CD4-positive, alpha-beta memory T cell (primary cell): ENCODE data around the gene NUDT2. TPM values are rescaled to one million over a fixed set of nuclear protein-coding genes. Genes with fewer than 3 reads are reported as not detected.

Experiments
- CTCF ChIA-PET: fragments of 350-600 bp; sonication (Branson Sonifier 250); formaldehyde crosslinking; loops from one replicate; lab custom pipeline; 2021; ENCODE audit warnings: inconsistent platforms; ENCODE audit not compliant: partially characterized antibody; lab: Charles Lee
- POLR2A ChIA-PET: fragments of 350-600 bp; sonication (Branson Sonifier 250); formaldehyde crosslinking; loops from one replicate; lab custom pipeline; 2021; ENCODE audit not compliant: partially characterized antibody; lab: Charles Lee
- DNase-seq, 5 donors: peaks; one replicate each; pipeline versions ENCODE4 v3.0.0 to v3.0.0-alpha.2; 2020 to 2022; ENCODE audit warnings: mixed read lengths in 1 of 5
- H3K27ac ChIP-seq: one replicate; pipeline ENCODE4 v1.7.0; 2013; ENCODE audit warnings: low read depth, low read length
- H3K27me3 ChIP-seq: 2 replicates; pipeline ENCODE4 v1.7.0; 2013; ENCODE audit warnings: mild to moderate bottlenecking, low read length, moderate library complexity; ENCODE audit not compliant: insufficient read depth
- H3K36me3 ChIP-seq: 2 replicates; pipeline ENCODE4 v1.7.0; 2013; ENCODE audit warnings: mild to moderate bottlenecking, low read length, moderate library complexity; ENCODE audit not compliant: insufficient read depth
- H3K4me1 ChIP-seq: 2 replicates; pipeline ENCODE4 v1.7.0; 2013; ENCODE audit warnings: mild to moderate bottlenecking, low read length, moderate library complexity; ENCODE audit not compliant: insufficient read depth
- H3K4me3 ChIP-seq, 2 donors: one replicate each; pipeline ENCODE4 v1.7.0; 2013; ENCODE audit warnings: low read length in 2 of 2, mild to moderate bottlenecking in 1 of 2
- H3K9me3 ChIP-seq, 2 donors: one replicate each; pipeline ENCODE4 v1.7.0; 2013; ENCODE audit warnings: low read length in 2 of 2, control low read depth in 1 of 2; ENCODE audit not compliant: control insufficient read depth in 1 of 2
- H3K27ac Mint-ChIP-seq, 7 donors: one replicate each; pipeline ENCODE4 v1.8.0; 2020 to 2021; ENCODE audit warnings: mixed read lengths in 7 of 7, mild to moderate bottlenecking in 6 of 7, inconsistent platforms in 3 of 7, moderate library complexity in 3 of 7
- H3K27me3 Mint-ChIP-seq, 2 donors: one replicate each; pipeline ENCODE4 v1.8.0; 2020 to 2021; ENCODE audit warnings: mixed read lengths in 2 of 2
- H3K36me3 Mint-ChIP-seq, 2 donors: one replicate each; pipeline ENCODE4 v1.8.0; 2020 to 2021; ENCODE audit warnings: mixed read lengths in 2 of 2, inconsistent platforms in 1 of 2, mild to moderate bottlenecking in 1 of 2
- H3K4me1 Mint-ChIP-seq, 4 donors: one replicate each; pipeline ENCODE4 v1.8.0; 2020 to 2021; ENCODE audit warnings: mixed read lengths in 4 of 4, mild to moderate bottlenecking in 1 of 4
- H3K4me3 Mint-ChIP-seq, 8 donors: one replicate each; pipeline ENCODE4 v1.8.0; 2020 to 2021; ENCODE audit warnings: mixed read lengths in 8 of 8, mild to moderate bottlenecking in 7 of 8, moderate library complexity in 6 of 8, inconsistent platforms in 3 of 8
- H3K9me3 Mint-ChIP-seq, 8 donors: one replicate each; pipeline ENCODE4 v1.8.0; 2020 to 2021; ENCODE audit warnings: mixed read lengths in 8 of 8, mild to moderate bottlenecking in 5 of 8, inconsistent platforms in 3 of 8, moderate library complexity in 1 of 8
- intact Hi-C: fragments of 100-400 bp; cut with micrococcal nuclease; formaldehyde crosslinking; loops from one replicate; pipeline ENCODE4 v1.15.1; 2023
- polyA plus RNA-seq, 2 donors: library from polyadenylated mRNA; unstranded; fragments of 300-500 nt; fragmentation: Illumina TruSeq; gene quantifications; one replicate each; pipeline ENCODE4 v1.2.3, GENCODE V29; 2021
- total RNA-seq, 2 experiments: library from RNA; stranded (reverse); gene quantifications; one replicate each; pipeline ENCODE4 v1.2.3, GENCODE V29; 2021

Gene NUDT2
- total and polyA plus RNA-seq, 4 experiments from 2014 or later = 21.0 to 29.3 (median 23.6) TPM

DNA sequence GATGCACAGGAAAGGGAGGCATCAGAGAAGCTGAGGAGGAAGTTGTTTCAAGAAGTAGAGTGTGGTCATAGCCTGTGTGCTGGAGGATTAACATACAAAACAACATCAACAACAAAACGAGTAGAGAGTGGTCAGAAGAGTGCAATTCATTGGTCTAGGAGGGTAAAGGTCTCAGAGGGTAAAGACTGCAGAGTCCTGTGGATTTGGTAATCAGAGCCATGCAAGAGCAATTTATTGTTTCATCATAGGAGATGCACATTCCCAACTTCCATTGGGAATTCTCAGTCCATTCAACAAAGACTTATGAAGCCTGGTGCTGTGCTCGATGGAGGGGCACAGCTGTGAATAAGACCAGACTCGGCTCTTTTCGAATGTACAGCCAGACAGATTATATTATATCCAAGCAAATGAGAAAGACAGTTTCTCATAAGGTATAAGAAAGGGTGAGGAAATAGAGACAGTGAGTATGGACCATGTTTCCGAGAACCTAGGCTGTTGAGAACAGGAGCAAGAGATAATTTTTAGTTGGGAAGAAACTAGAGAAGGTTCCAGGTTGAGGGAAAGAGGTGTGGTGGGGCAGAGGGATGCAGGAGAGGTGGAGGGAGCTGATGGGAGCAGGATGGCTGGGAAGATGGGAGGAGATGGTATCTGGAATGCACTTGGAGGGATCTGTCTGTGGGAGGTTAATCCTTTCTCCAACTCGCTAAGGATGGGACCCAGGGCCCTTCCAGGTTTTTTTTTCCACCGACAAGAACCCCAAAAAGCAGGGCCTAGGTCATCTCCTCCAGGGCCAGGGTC, 55.2 kb downstream of the NUDT2 start:
- no peaks in the 10 kb centered on the region for H3K27me3 Mint-ChIP-seq
- Histone ChIP-seq H3K9me3 (no peaks in the 10 kb centered on the region), H3K27ac (no peak overlapping the region), H3K27me3 (no peaks in the 10 kb centered on the region), H3K4me1 (peaks cover 17% of the 10 kb centered on the region), H3K36me3 (no peaks in the 10 kb centered on the region), H3K4me3 (no peak overlapping the region)
- DNase-seq = no peak
- ChIA-PET POLR2A (no interaction called here), CTCF (interaction anchor here (1.3 kb wide), 1 partner anchor 19 kb away, joined by 3 read pairs; no protein-coding TSS in a partner anchor)
- H3K9me3 Mint-ChIP-seq = peaks cover 0 to 2% (median 0%) of the 10 kb centered on the region in 8 donors
- H3K4me3 Mint-ChIP-seq = no peak overlapping the region
- no peaks in the 10 kb centered on the region for H3K36me3 Mint-ChIP-seq
- peak overlapping the region in 1 of 7 donors; percentile 62 for H3K27ac Mint-ChIP-seq
- intact Hi-C loops = no loop called here
- peaks cover 13 to 23% (median 19%) of the 10 kb centered on the region in 4 donors for H3K4me1 Mint-ChIP-seq

DNA sequence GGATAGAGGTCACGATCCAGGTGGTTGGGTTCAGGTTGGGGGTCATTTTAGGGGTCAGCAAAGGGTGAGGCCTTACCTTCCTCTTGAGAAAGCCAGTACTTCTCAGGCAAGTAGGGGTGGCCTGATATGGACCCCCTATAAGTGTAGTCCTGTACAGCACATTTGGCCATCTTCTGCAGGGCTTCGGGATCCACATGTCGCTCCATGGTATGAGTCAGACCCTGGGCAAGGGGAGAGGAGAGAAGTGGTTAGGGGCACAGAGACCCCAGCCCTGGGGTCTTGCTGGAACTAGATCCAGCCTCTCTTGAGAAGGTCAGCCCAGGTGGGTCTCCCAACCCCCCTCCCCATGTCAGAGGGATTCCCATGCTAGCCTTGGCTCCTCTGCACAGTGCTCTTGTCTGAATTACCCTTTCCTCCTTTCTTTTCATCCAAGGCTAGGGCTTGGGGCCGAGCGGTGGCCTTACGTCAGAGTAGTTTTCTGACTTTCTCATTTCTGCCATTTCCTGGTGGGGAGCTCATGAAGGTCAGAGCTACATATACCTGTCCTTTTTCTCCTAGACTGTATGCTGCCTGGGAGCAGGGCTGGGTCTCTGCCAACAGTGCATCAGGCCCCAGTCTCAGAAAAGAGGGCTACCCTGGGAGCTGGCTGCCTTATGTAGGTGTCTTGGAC, 56.3 kb downstream of the NUDT2 start:
- intact Hi-C loops = no loop called here
- H3K4me1 ChIP-seq = peaks cover 7% of the 10 kb centered on the region
- Mint-ChIP-seq H3K9me3 (peaks cover 0 to 2% (median 0%) of the 10 kb centered on the region in 8 donors), H3K27me3 (no peaks in the 10 kb centered on the region), H3K27ac (no peak overlapping the region), H3K4me3 (no peak overlapping the region), H3K4me1 (peaks cover 5 to 13% (median 9%) of the 10 kb centered on the region in 4 donors), H3K36me3 (no peaks in the 10 kb centered on the region)
- no peak overlapping the region for H3K27ac ChIP-seq
- ChIA-PET POLR2A (no interaction called here), CTCF (interaction anchor here (0.7 kb wide), 1 partner anchor 72 kb away, joined by 3 read pairs; the partner anchor contains the start of gene FAM219A)
- H3K27me3 ChIP-seq = no peaks in the 10 kb centered on the region
- DNase-seq = no peak
- no peak overlapping the region for H3K4me3 ChIP-seq
- no peaks in the 10 kb centered on the region for H3K36me3 ChIP-seq
- no peaks in the 10 kb centered on the region for H3K9me3 ChIP-seq

DNA sequence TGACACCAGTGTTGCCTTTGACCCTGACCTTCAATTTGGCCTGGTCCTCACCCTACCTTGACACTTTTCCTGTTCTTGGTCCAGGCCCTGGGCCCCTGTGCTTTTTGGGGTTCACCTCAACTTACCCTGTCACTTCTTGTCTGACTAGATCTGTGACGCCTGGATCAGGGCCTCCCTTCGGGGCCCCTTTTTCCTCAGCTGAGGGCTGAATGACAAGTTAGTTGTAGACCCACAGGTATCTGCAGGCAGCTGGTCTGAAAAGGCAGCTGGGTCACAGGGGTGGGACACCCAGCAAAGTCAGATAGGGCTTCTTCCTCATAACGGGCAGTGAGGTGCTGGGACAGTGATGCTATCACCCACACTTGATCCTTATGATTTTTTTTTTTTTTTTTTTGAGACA, 57.3 kb downstream of the NUDT2 start:
- H3K27ac ChIP-seq = no peak overlapping the region
- no peaks in the 10 kb centered on the region for H3K4me1 ChIP-seq
- CTCF ChIA-PET = no interaction called here
- no peaks in the 10 kb centered on the region for H3K9me3 ChIP-seq
- no peak for DNase-seq
- intact Hi-C loops = no loop called here
- Mint-ChIP-seq H3K4me3 (peak overlapping the region in 1 of 8 donors; percentile 7), H3K27ac (no peak overlapping the region), H3K9me3 (peaks cover 0 to 2% (median 0%) of the 10 kb centered on the region in 8 donors), H3K27me3 (no peaks in the 10 kb centered on the region), H3K4me1 (peaks cover 0 to 4% (median under 1%) of the 10 kb centered on the region in 4 donors), H3K36me3 (no peaks in the 10 kb centered on the region)
- H3K36me3 ChIP-seq = no peaks in the 10 kb centered on the region
- H3K27me3 ChIP-seq = no peaks in the 10 kb centered on the region
- no peak overlapping the region for H3K4me3 ChIP-seq
- POLR2A ChIA-PET = no interaction called here

GRCh38 chr9:34387239-34387638, 57.9 kb downstream of the NUDT2 start:
- Mint-ChIP-seq H3K4me1 (no peaks in the 10 kb centered on the region), H3K36me3 (no peaks in the 10 kb centered on the region), H3K4me3 (no peak overlapping the region), H3K27ac (no peak overlapping the region), H3K27me3 (no peaks in the 10 kb centered on the region), H3K9me3 (peaks cover 0 to 2% (median 0%) of the 10 kb centered on the region in 8 donors)
- CTCF ChIA-PET = interaction anchor here (2.3 kb wide), 1 partner anchor 8 kb away, joined by 7 read pairs; no protein-coding TSS in a partner anchor
- Histone ChIP-seq H3K27ac (no peak overlapping the region), H3K27me3 (no peaks in the 10 kb centered on the region), H3K36me3 (no peaks in the 10 kb centered on the region), H3K9me3 (no peaks in the 10 kb centered on the region), H3K4me3 (no peak overlapping the region), H3K4me1 (no peaks in the 10 kb centered on the region)
- POLR2A ChIA-PET = no interaction called here
- DNase-seq = no peak
- intact Hi-C loops = no loop called here

DNA sequence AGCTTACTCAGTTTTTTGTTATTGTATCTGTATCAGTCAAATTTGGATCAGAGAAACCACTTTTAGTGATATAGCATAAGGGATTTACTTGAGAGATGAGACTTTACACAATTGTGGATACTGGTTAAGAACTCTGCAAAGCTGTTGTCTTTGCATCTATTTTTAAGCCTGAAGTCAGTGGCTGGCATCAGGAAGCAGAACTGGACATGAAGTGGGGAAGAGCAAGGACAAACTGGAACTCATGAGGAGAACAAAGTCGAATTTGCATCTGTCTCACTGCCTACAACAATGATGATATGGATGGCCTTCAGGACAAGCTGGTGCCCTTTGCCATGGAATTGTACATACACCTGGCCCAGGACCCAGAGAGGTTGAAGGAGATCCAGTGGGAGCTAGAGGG, 63.1 kb downstream of the NUDT2 start:
- no peak for DNase-seq
- H3K4me1 ChIP-seq = no peaks in the 10 kb centered on the region
- H3K4me3 ChIP-seq = no peak overlapping the region
- no peaks in the 10 kb centered on the region for H3K27me3 ChIP-seq
- intact Hi-C loops = no loop called here
- Mint-ChIP-seq H3K4me1 (no peaks in the 10 kb centered on the region), H3K9me3 (peaks cover 0 to 2% (median 0%) of the 10 kb centered on the region in 8 donors), H3K27ac (no peak overlapping the region), H3K27me3 (no peaks in the 10 kb centered on the region), H3K36me3 (no peaks in the 10 kb centered on the region), H3K4me3 (no peak overlapping the region)
- H3K27ac ChIP-seq = no peak overlapping the region
- ChIA-PET POLR2A (no interaction called here), CTCF (interaction anchor here (1.0 to 1.8 kb wide), 2 partner anchors 11 to 13 kb away, joined by 3 to 11 read pairs; no protein-coding TSS in a partner anchor)
- H3K9me3 ChIP-seq = no peaks in the 10 kb centered on the region
- H3K36me3 ChIP-seq = no peaks in the 10 kb centered on the region

Other genes starting within 250 kb of the NUDT2 start
- 10 to 100 TPM; 29.7 to 31.0 TPM for gene DCAF12, start 202.9 kb upstream of the NUDT2 start, total RNA-seq
- gene DCAF12, start 202.9 kb upstream of the NUDT2 start, polyA plus RNA-seq = 10 to 100 TPM; 13.0 to 19.3 TPM
- gene UBAP1, start 150.5 kb upstream of the NUDT2 start, total RNA-seq = 10 to 100 TPM; 34.8 to 36.3 TPM
- gene UBAP1, start 150.5 kb upstream of the NUDT2 start, polyA plus RNA-seq = 10 to 100 TPM; 57.5 to 58.8 TPM
- gene KIF24, start 301 bp upstream of the NUDT2 start, total RNA-seq = under 1 TPM; 0.22 to 0.32 TPM
- not detected for gene KIF24, start 301 bp upstream of the NUDT2 start, polyA plus RNA-seq
- 1 to 10 TPM; 1.3 to 1.4 TPM for gene MYORG, start 47.3 kb downstream of the NUDT2 start, total RNA-seq
- gene MYORG, start 47.3 kb downstream of the NUDT2 start, polyA plus RNA-seq = under 1 TPM; 0.09 to 0.55 TPM
- gene FAM219A, start 129.0 kb downstream of the NUDT2 start, total RNA-seq = 10 to 100 TPM; 13.9 to 16.3 TPM
- 1 to 10 TPM in 1 of 2 donors, under 1 TPM in 1; 0.33 to 1.4 TPM for gene FAM219A, start 129.0 kb downstream of the NUDT2 start, polyA plus RNA-seq
- gene DNAI1, start 129.2 kb downstream of the NUDT2 start, total RNA-seq = not detected
- not detected for gene DNAI1, start 129.2 kb downstream of the NUDT2 start, polyA plus RNA-seq
- gene ENHO, start 193.4 kb downstream of the NUDT2 start, total RNA-seq = not detected
- gene ENHO, start 193.4 kb downstream of the NUDT2 start, polyA plus RNA-seq = under 1 TPM in 1 of 2 donors, not detected in 1; 0.47 TPM